Measurements from ENCODE around the gene ZBED1.

DNA sequence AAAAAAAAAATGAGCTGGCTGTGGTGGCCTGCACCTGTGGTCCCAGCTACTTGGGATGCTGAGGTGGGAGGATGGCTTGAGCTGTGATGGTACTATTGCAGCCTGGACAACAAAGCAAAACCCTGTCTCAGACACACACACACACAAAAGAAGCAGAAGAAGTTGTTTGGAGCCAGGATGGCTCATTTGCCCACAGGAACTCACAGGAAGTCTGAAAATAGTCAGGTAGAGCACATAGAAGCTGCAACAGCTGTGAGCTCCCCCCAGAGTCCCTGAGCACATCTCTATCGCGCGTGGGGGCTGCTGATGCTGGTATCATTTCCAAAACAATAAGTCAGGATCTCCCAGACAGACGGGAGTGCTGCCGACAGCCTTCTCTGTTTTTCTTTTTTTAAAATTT lies 13.4 kb upstream of the ZBED1 start:
- TF ChIP-seq, protein P1, sequence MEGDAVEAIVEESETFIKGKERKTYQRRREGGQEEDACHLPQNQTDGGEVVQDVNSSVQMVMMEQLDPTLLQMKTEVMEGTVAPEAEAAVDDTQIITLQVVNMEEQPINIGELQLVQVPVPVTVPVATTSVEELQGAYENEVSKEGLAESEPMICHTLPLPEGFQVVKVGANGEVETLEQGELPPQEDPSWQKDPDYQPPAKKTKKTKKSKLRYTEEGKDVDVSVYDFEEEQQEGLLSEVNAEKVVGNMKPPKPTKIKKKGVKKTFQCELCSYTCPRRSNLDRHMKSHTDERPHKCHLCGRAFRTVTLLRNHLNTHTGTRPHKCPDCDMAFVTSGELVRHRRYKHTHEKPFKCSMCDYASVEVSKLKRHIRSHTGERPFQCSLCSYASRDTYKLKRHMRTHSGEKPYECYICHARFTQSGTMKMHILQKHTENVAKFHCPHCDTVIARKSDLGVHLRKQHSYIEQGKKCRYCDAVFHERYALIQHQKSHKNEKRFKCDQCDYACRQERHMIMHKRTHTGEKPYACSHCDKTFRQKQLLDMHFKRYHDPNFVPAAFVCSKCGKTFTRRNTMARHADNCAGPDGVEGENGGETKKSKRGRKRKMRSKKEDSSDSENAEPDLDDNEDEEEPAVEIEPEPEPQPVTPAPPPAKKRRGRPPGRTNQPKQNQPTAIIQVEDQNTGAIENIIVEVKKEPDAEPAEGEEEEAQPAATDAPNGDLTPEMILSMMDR (conservative IDR thresholded peaks at IDR 0.05 in 1 of 2, IDR thresholded peaks at IDR 0.05 in 1 of 2; ENCODE audit: low read depth in 1 of 2, low read length in 2 of 2): no peak
- no peak for TF ChIP-seq EZH2 (IDR thresholded peaks at IDR 0.05; ENCODE audit: low read length, missing control alignments)
